ENCODE data around the gene DPCD.

GRCh38 chr10:101571271-101571925 is 16.7 kb upstream of the DPCD start:
- no peak for TF ChIP-seq POLR2A (IDR thresholded peaks at IDR 0.05; ENCODE audit: low read length)
- TF ChIP-seq GATA1 (IDR thresholded peaks at IDR 0.05; ENCODE audit: low read depth, low read length): no peak
